Inferior parietal cortex (tissue), 1 donor: ENCODE measurements around the gene EHMT1.

Experiments
- DNase-seq: peaks from one replicate; pipeline ENCODE4 v3.0.0-alpha.2; 2016; ENCODE audit errors: extremely low spot score

The EHMT1 gene

DNA sequence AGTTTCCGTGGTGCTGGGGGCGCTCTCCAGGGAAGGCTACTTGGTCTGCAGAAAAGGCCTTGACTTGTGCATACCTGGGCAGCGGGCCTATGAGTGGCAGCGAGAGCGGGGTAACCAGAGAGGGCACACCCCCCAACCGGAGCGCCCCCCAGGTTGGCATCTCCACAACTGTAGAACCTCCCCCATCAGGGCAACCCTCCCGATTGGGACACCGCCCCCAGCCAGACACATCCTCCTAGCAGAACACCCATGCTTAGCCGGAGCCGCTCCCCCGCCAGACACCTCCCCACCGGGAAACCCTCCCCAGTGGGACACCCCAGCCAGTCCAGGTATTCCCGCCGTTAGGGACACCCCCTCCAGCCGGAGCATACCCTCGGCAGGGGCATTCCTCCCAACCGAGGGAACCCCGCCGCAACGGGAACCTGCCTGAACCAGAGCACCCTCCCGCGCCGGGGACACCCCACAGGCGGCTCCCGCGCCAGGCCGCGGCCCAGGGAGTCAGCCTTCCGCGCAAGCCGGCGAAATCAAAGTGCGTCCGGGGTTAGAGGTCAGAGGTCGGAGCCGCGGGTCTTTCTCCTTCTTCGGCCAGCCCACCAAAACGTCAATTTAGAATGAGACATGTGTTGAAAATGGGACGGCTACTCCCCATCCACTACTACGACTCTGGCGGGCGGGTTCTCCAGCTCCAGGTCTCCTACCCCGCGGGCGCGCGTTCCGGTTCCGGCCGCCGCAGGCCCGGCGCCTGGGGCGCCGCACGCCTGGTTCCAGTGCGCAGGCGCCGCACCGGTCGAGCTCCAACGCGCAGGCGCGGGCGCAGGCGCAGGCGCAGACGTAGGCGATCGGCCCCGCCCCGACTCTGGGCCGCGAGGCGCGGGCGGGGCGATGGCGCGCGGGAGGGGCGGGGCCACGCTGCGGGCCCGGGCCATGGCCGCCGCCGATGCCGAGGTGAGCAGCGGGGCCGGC lies at the start of gene EHMT1:
Gene EHMT1, plus strand, starts transcription at position 901 of the 963 bp plus-strand sequence. Its CDS starts 24 bp downstream, at position 925.
- peak; percentile 88 for DNase-seq

GRCh38 chr9:137569609-137570203 lies 49.1 kb upstream of the EHMT1 start:
- no peak for DNase-seq

GRCh38 chr9:137570566-137570965 lies 48.2 kb upstream of the EHMT1 start:
- no peak for DNase-seq

- no peak for DNase-seq
These were observed 44.6 kb upstream of the EHMT1 start for GRCh38 chr9:137574192-137574591.

DNA sequence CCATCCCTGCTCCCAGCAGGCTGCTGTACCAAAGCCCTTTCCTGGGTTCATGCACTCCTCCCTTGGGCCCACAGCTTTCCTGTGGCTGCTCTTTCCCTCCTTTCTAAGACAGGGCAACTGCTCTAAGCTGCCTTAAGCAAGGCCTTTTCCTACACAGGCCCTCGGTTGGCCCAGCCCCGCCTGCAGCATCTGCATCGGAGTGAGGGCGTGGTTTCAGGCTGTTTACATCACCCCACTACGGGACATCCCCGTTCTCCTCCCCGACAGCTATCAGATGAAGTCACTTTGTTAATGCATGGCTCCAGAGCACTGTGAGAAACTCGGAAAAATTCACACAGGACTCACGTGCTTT lies 43.5 kb upstream of the EHMT1 start:
- peak; percentile 24 for DNase-seq

GRCh38 chr9:137575716-137576411 lies 42.9 kb upstream of the EHMT1 start:
- DNase-seq = no peak

DNA sequence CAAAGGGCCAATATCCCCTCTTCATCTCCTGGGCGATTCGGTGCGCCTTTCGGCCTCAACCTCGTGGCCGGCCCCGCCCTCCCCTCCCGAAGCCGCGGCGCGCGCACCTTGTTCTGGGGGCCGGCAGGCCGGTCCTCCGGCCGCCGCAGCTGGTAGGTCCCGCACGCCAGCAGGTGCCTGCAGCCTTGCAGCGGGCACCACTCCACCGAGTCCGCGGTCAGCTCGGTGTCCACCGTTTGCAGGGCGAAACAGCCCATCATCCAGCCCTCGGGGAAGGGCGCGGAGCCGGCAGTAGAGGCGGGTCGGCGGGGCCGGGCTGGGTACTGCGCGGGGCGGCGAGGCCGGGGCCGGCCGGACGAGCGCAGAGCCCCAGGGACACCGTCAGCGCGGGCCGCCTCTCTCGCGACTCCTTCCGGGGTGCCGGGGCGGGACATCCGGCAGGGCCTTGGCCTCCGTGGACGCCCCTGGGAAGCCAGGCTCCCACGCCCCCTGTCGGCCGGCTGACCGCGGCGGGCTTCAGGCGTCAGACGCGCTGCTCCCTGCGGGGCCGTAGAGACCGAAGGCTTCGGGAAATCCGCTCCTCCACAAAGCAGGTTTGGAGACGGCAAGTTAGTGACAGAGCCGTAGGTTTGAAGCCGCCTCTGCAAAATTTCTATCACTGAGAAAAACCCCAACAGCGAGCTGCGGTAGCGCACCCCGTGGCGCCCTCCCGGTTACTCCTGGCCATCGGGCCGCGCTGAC lies 40.1 kb upstream of the EHMT1 start, which contains the start of gene DPH7:
Gene DPH7, minus strand, starts transcription at position 408 of the 741 bp plus-strand sequence. Its CDS starts 148 bp downstream, at position 260.
- DNase-seq = peak; percentile 97

- DNase-seq = no peak
These were observed 39.6 kb upstream of the EHMT1 start for GRCh38 chr9:137579259-137579604.

- DNase-seq = no peak
These were observed 38.4 kb upstream of the EHMT1 start for GRCh38 chr9:137580209-137580953.

- DNase-seq = no peak
These were observed 37.9 kb upstream of the EHMT1 start for GRCh38 chr9:137580954-137581322.

DNA sequence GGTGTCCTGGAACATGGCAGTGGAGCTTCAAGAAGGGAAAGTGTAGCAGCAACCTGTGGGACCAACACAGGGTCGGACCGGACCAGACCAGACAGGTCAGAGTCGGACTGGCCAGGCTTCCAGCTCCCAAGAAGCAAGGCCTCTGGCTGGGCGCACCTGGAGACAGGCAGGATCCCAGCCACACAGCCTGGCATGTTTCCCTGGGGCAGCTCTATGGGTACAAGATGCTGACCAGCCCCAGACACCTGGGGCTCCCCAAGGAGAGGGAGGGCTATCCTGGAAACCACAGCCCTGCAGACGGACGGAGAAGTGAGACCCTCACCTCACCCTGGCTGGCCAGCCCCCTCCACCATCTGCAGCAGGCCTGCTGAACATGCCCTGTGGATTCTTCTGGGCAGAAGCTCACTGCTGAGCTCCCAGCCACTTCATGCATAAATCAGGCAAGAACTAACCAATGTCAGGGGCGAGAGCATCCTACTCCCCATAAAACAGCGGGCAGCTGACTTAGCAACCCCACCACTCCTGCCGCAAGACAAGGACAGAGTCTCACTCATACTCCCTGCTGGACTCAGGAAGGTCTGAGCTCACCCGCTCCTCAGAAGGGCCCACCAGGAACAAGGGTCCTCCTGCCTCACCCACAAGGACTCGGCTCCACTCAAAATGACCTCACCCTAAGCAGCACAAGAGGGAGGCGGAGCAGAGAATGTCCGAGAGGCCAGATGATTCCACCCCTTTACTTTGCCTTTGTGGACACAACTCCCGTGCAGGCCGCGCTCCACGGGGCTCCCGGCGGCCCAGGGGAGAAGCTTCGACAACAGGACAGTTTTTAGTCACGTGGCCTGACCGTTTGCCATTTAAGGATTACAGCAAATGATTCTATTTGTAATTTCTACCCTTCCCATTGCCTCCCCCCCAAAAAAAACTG lies 37.2 kb upstream of the EHMT1 start:
- no peak for DNase-seq

- no peak for DNase-seq
These were observed 36.4 kb upstream of the EHMT1 start for GRCh38 chr9:137582286-137582860.

- no peak for DNase-seq
These were observed 35.5 kb upstream of the EHMT1 start for GRCh38 chr9:137583347-137583746.

DNA sequence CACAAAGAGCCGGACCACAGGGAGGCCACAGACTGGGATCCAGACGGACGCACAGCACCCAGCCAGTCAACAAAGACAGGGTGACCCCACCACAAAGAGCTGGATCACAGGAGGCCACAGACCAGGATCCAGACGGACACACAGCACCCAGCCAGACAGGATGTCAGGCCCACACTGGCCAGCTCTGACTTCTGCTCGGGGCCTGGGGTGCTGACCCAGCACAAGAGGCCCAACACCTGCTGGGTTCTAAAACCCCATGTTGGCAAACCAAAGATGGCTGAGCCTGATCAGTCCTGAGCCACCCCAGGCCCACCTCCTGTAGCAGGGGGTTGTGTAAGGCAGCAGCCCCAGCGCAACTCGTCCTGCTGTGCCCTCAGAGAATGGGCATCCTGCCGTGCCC lies 34.8 kb upstream of the EHMT1 start:
- no peak for DNase-seq

- no peak for DNase-seq
These were observed 32.0 kb upstream of the EHMT1 start for GRCh38 chr9:137586854-137587253.

- no peak for DNase-seq
These were observed 30.5 kb upstream of the EHMT1 start for GRCh38 chr9:137588311-137588710.

DNA sequence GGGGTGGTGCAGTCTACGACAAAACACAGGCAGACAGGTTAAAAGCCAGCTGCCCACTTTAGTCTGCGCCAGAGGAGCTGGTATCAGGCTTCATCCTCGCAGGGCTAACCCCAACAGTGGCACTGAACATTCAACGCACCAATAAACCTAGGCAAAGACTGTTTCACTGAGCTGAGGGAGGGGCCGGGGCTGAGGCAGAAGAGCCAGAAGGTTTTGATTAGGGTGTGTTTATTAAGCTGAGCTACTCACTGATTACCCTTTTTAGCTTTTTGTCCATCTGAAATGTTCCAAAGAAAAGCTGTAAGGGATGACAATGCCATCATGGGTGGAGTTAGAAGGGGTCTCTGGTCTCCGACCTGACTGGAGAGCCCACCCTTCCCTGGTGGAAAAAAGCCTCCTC lies 29.9 kb upstream of the EHMT1 start:
- DNase-seq = no peak

DNA sequence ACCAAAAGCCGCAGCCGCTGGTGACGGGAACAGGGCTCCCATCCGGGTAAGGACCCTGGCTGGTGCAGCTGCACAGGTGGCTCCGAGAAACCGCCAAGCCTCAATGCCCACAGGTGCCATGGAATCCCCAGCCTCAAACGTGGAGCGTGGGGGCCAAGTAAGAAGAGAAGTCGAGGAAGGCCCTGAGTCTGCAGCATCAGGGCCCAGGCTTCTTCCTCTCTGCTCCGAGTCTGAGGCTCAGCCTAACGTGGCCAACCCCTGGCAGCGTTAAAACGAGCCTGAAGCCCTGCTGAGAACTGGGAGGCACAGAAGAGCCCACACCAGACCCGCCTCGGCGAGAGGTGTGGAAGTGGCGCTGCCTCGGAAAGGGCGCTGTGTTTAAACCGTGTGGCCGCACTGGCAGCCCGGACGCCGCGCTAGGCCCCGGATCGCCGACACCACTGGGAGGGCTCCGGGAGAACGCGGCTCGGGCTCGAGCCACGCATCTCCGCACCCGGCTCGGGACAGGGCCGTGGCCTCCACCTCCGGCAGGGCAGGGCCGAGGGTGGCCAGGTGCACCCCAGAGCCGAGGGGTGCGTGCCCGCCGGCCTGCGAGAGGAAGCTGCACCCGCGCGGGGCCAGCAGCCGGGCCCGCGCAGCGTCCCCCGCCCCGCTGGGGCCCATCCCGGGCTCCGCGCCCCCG lies 29.2 kb upstream of the EHMT1 start:
- DNase-seq = no peak

DNA sequence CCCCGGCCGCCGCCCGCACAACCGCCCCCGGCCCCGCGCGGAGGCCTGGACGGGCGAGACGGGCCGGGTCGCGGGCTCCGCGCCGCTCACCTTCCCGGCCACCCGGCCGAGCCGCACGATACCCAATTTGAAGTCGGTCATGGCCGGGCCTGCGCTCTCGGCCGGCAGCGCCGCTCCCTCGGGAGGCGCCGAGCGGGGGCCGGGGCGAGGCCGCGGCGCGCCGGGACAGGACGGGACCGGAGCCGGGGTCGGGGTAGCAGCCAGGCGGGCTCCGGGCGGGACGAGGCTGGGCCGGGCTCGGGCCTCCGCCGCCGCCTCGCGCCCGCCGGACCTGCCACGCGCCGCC lies 28.7 kb upstream of the EHMT1 start:
- no peak for DNase-seq
